ENCODE measurements around the gene KLRC1. TPM values are rescaled to one million over a fixed set of nuclear protein-coding genes. Genes with fewer than 3 reads are reported as not detected.

KLRC1 gene
- total RNA-seq, 1 experiment from 2014 or later, result not detected

GRCh38 chr12:10469701-10470100, 16.5 kb upstream of the KLRC1 start:
- H3K36me3 ChIP-seq (ENCODE audit: insufficient read depth, low read length, poor library complexity, severe bottlenecking), result no peaks in the 10 kb centered on the region
- intact Hi-C loops (cut with micrococcal nuclease; ENCODE audit: unreplicated experiment), result no loop called here
- no peak overlapping the region for H3K4me3 ChIP-seq (ENCODE audit: low read depth, low read length, poor library complexity, severe bottlenecking)
- ChIA-PET CTCF (no interaction called here), POLR2A (ENCODE audit: low non-redundant PET) (no interaction called here)
- H3K27ac ChIP-seq (ENCODE audit: low read depth, low read length, poor library complexity, severe bottlenecking), result no peak overlapping the region
- H3K9me3 ChIP-seq (ENCODE audit: low read depth, low read length, poor library complexity, severe bottlenecking), result no peaks in the 10 kb centered on the region
- H3K4me1 ChIP-seq (ENCODE audit: insufficient read depth, low read length, poor library complexity, severe bottlenecking), result no peaks in the 10 kb centered on the region
- DNase-seq (ENCODE audit: low spot score), result no peak
- TF ChIP-seq EZH2 (IDR thresholded peaks at IDR 0.05; ENCODE audit: borderline replicate concordance, low read depth, low read length, poor library complexity, severe bottlenecking), result no peak
- TF ChIP-seq CTCF (conservative IDR thresholded peaks at IDR 0.05; ENCODE audit: low read depth, low read length), result no peak
- no peaks in the 10 kb centered on the region for H3K27me3 ChIP-seq (replicated peaks; ENCODE audit: insufficient read depth, low read depth, low read length, poor library complexity)
- BruUV-seq (replicated peaks), result no TSS peak

GRCh38 chr12:10466311-10466710, 13.1 kb upstream of the KLRC1 start:
- DNase-seq (ENCODE audit: low spot score), result no peak
- no TSS peak for BruUV-seq (replicated peaks)
- Histone ChIP-seq H3K9me3 (ENCODE audit: low read depth, low read length, poor library complexity, severe bottlenecking) (no peaks in the 10 kb centered on the region), H3K27ac (ENCODE audit: low read depth, low read length, poor library complexity, severe bottlenecking) (no peak overlapping the region), H3K4me3 (ENCODE audit: low read depth, low read length, poor library complexity, severe bottlenecking) (no peak overlapping the region), H3K27me3 (replicated peaks; ENCODE audit: insufficient read depth, low read depth, low read length, poor library complexity) (no peaks in the 10 kb centered on the region), H3K4me1 (ENCODE audit: insufficient read depth, low read length, poor library complexity, severe bottlenecking) (no peaks in the 10 kb centered on the region), H3K36me3 (ENCODE audit: insufficient read depth, low read length, poor library complexity, severe bottlenecking) (no peaks in the 10 kb centered on the region)
- POLR2A ChIA-PET (ENCODE audit: low non-redundant PET), result no interaction called here
- intact Hi-C loops (cut with micrococcal nuclease; ENCODE audit: unreplicated experiment), result no loop called here
- CTCF ChIA-PET, result no interaction called here
- TF ChIP-seq CTCF (conservative IDR thresholded peaks at IDR 0.05; ENCODE audit: low read depth, low read length), result no peak
- no peak for TF ChIP-seq EZH2 (IDR thresholded peaks at IDR 0.05; ENCODE audit: borderline replicate concordance, low read depth, low read length, poor library complexity, severe bottlenecking)

- TF ChIP-seq EZH2 (IDR thresholded peaks at IDR 0.05; ENCODE audit: borderline replicate concordance, low read depth, low read length, poor library complexity, severe bottlenecking) (no peak), CTCF (conservative IDR thresholded peaks at IDR 0.05; ENCODE audit: low read depth, low read length) (no peak)
- no peaks in the 10 kb centered on the region for H3K9me3 ChIP-seq (ENCODE audit: low read depth, low read length, poor library complexity, severe bottlenecking)
- no peak overlapping the region for H3K4me3 ChIP-seq (ENCODE audit: low read depth, low read length, poor library complexity, severe bottlenecking)
- no TSS peak for BruUV-seq (replicated peaks)
- H3K27ac ChIP-seq (ENCODE audit: low read depth, low read length, poor library complexity, severe bottlenecking), result no peak overlapping the region
- ChIA-PET CTCF (no interaction called here), POLR2A (ENCODE audit: low non-redundant PET) (no interaction called here)
- no peaks in the 10 kb centered on the region for H3K4me1 ChIP-seq (ENCODE audit: insufficient read depth, low read length, poor library complexity, severe bottlenecking)
- no peaks in the 10 kb centered on the region for H3K36me3 ChIP-seq (ENCODE audit: insufficient read depth, low read length, poor library complexity, severe bottlenecking)
- no peak for DNase-seq (ENCODE audit: low spot score)
- no peaks in the 10 kb centered on the region for H3K27me3 ChIP-seq (replicated peaks; ENCODE audit: insufficient read depth, low read depth, low read length, poor library complexity)
- intact Hi-C loops (cut with micrococcal nuclease; ENCODE audit: unreplicated experiment), result no loop called here
Measured at GRCh38 chr12:10457760-10458159, 4.6 kb upstream of the KLRC1 start.

Measured in A673 (cell line).